Measurements from ENCODE around the gene ATP5PO.
"Not testable (repeated sequence)": the region's sequence is repeated elsewhere in the genome, so short reads cannot be mapped to it uniquely, and the experiment has no call there.

The ATP5PO gene

GRCh38 chr21:33942426-33942825 is 26.8 kb upstream of the ATP5PO start:
- no peak for DNase-seq (ENCODE audit: low read depth, low spot score)
- no peak overlapping the region for H3K27ac ChIP-seq

GRCh38 chr21:33940881-33941245 is 25.3 kb upstream of the ATP5PO start:
- no peak for DNase-seq (ENCODE audit: low read depth, low spot score)
- no peak overlapping the region for H3K27ac ChIP-seq

GRCh38 chr21:33940164-33940880 is 24.7 kb upstream of the ATP5PO start:
- H3K27ac ChIP-seq: no peak overlapping the region
- no peak for DNase-seq (ENCODE audit: low read depth, low spot score)

GRCh38 chr21:33939226-33939625 is 23.6 kb upstream of the ATP5PO start:
- no peak for DNase-seq (ENCODE audit: low read depth, low spot score)
- no peak overlapping the region for H3K27ac ChIP-seq

- no peak for DNase-seq (ENCODE audit: low read depth, low spot score)
- H3K27ac ChIP-seq: no peak overlapping the region
These were observed 22.8 kb upstream of the ATP5PO start for GRCh38 chr21:33938381-33938780.

- no peak overlapping the region for H3K27ac ChIP-seq
These were observed 22.3 kb upstream of the ATP5PO start for GRCh38 chr21:33937931-33938339.

GRCh38 chr21:33937146-33937545 is 21.5 kb upstream of the ATP5PO start:
- H3K27ac ChIP-seq: no peak overlapping the region
- no peak for DNase-seq (ENCODE audit: low read depth, low spot score)

More at GRCh38 chr21:33937931-33938339, 22.3 kb upstream of the ATP5PO start:
- DNase-seq (ENCODE audit: low read depth, low spot score): no peak

- no peak overlapping the region for H3K27ac ChIP-seq
These were observed 20.9 kb upstream of the ATP5PO start for GRCh38 chr21:33936301-33937038.

GRCh38 chr21:33932731-33933130 is 17.1 kb upstream of the ATP5PO start:
- no peak overlapping the region for H3K27ac ChIP-seq
- no peak for DNase-seq (ENCODE audit: low read depth, low spot score)

More at GRCh38 chr21:33936301-33937038, 20.9 kb upstream of the ATP5PO start:
- DNase-seq (ENCODE audit: low read depth, low spot score): no peak

GRCh38 chr21:33931799-33932390 is 16.3 kb upstream of the ATP5PO start:
- DNase-seq (ENCODE audit: low read depth, low spot score): no peak
- H3K27ac ChIP-seq: peak overlapping the region; percentile 87

- not testable (repeated sequence) for DNase-seq (ENCODE audit: low read depth, low spot score)
- H3K27ac ChIP-seq: peak overlapping the region; percentile 87
These were observed 15.6 kb upstream of the ATP5PO start for GRCh38 chr21:33931052-33931798.

- not testable (repeated sequence) for H3K27ac ChIP-seq; DNase-seq (ENCODE audit: low read depth, low spot score)
These were observed 10.6 kb upstream of the ATP5PO start for GRCh38 chr21:33926248-33926647.

- H3K27ac ChIP-seq: no peak overlapping the region
These were observed 9.1 kb upstream of the ATP5PO start for GRCh38 chr21:33924766-33925100.

GRCh38 chr21:33924079-33924765 is 8.6 kb upstream of the ATP5PO start:
- H3K27ac ChIP-seq: no peak overlapping the region
- peak; percentile 16 for DNase-seq (ENCODE audit: low read depth, low spot score)

More at GRCh38 chr21:33924766-33925100, 9.1 kb upstream of the ATP5PO start:
- DNase-seq (ENCODE audit: low read depth, low spot score): no peak

GRCh38 chr21:33917421-33917820 is 1.8 kb upstream of the ATP5PO start:
- no peak for DNase-seq (ENCODE audit: low read depth, low spot score)
- H3K27ac ChIP-seq: no peak overlapping the region

- H3K27ac ChIP-seq: no peak overlapping the region
- no peak for DNase-seq (ENCODE audit: low read depth, low spot score)
These were observed 580 bp upstream of the ATP5PO start for GRCh38 chr21:33916200-33916567.

- DNase-seq (ENCODE audit: low read depth, low spot score): no peak
- peak overlapping the region; percentile 35 for H3K27ac ChIP-seq
These were observed 1.4 kb downstream of the ATP5PO start for GRCh38 chr21:33914188-33914587.

GRCh38 chr21:33909756-33910155 is 5.8 kb downstream of the ATP5PO start:
- H3K27ac ChIP-seq: no peak overlapping the region
- no peak for DNase-seq (ENCODE audit: low read depth, low spot score)

GRCh38 chr21:33908760-33909159 is 6.8 kb downstream of the ATP5PO start:
- no peak for DNase-seq (ENCODE audit: low read depth, low spot score)
- no peak overlapping the region for H3K27ac ChIP-seq

- H3K27ac ChIP-seq: no peak overlapping the region
- DNase-seq (ENCODE audit: low read depth, low spot score): no peak
These were observed 11.6 kb downstream of the ATP5PO start for GRCh38 chr21:33904041-33904440.
